Measurements from ENCODE around the gene TXLNB. TPM values are rescaled to one million over a fixed set of nuclear protein-coding genes. Genes with fewer than 3 reads are reported as not detected.

Gene TXLNB
- total RNA-seq, 1 experiment from 2014 or later = not detected

GRCh38 chr6:139335447-139336210, 43.8 kb upstream of the TXLNB start:
- DNase-seq (ENCODE audit: low spot score) = no peak
- POLR2A ChIA-PET (ENCODE audit: low non-redundant PET) = interaction anchor here (0.5 to 0.7 kb wide), 2 partner anchors 9 to 14 kb away, joined by 3 to 4 read pairs; no protein-coding TSS in a partner anchor
- CTCF ChIA-PET = interaction anchor here (0.7 kb wide), 1 partner anchor 547 kb away, joined by 5 read pairs; no protein-coding TSS in a partner anchor
- intact Hi-C loops (cut with micrococcal nuclease; ENCODE audit: unreplicated experiment) = no loop called here
- H3K4me3 ChIP-seq (ENCODE audit: low read depth, low read length, poor library complexity, severe bottlenecking) = no peak overlapping the region
- no peaks in the 10 kb centered on the region for H3K9me3 ChIP-seq (ENCODE audit: low read depth, low read length, poor library complexity, severe bottlenecking)
- no TSS peak for BruUV-seq (replicated peaks)
- H3K36me3 ChIP-seq (ENCODE audit: insufficient read depth, low read length, poor library complexity, severe bottlenecking) = no peaks in the 10 kb centered on the region
- H3K4me1 ChIP-seq (ENCODE audit: insufficient read depth, low read length, poor library complexity, severe bottlenecking) = no peaks in the 10 kb centered on the region
- H3K27me3 ChIP-seq (replicated peaks; ENCODE audit: insufficient read depth, low read depth, low read length, poor library complexity) = no peaks in the 10 kb centered on the region
- no peak for TF ChIP-seq EZH2 (IDR thresholded peaks at IDR 0.05; ENCODE audit: borderline replicate concordance, low read depth, low read length, poor library complexity, severe bottlenecking)
- no peak for TF ChIP-seq CTCF (conservative IDR thresholded peaks at IDR 0.05; ENCODE audit: low read depth, low read length)
- H3K27ac ChIP-seq (ENCODE audit: low read depth, low read length, poor library complexity, severe bottlenecking) = no peak overlapping the region

DNA sequence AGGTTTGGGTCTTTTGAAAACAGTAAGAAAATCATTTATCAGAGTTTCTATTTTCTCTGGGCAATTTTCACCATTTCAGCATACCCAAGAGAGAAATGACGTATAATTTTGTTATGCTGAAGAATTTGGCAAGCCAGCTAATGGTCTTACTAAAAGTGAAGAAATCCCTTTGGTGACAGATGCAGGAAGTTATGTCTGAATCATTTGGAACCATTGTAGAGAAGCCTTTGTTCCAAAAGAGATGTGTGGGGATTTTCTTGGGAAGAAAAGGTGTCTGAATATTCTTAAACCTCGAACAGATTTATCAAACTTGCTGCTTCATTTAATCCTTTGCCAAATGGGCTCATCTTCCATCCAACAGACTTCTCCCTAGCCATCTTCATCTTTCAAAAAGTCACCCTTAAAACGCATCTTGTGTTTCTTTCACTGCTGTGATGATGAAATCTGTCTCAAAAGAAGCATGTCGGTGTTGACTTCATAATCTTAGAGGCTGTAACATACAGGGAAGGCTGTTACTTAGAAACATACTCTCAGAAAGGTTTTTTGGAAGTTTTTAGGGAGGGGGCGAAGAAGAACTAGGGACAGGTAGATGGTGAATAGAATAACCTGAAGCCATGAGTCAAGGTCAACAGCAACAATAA, 43.1 kb upstream of the TXLNB start:
- no peaks in the 10 kb centered on the region for H3K27me3 ChIP-seq (replicated peaks; ENCODE audit: insufficient read depth, low read depth, low read length, poor library complexity)
- no peaks in the 10 kb centered on the region for H3K4me1 ChIP-seq (ENCODE audit: insufficient read depth, low read length, poor library complexity, severe bottlenecking)
- no peak overlapping the region for H3K27ac ChIP-seq (ENCODE audit: low read depth, low read length, poor library complexity, severe bottlenecking)
- intact Hi-C loops (cut with micrococcal nuclease; ENCODE audit: unreplicated experiment) = no loop called here
- BruUV-seq (replicated peaks) = no TSS peak
- H3K4me3 ChIP-seq (ENCODE audit: low read depth, low read length, poor library complexity, severe bottlenecking) = no peak overlapping the region
- no peak for TF ChIP-seq EZH2 (IDR thresholded peaks at IDR 0.05; ENCODE audit: borderline replicate concordance, low read depth, low read length, poor library complexity, severe bottlenecking)
- no peak for TF ChIP-seq CTCF (conservative IDR thresholded peaks at IDR 0.05; ENCODE audit: low read depth, low read length)
- DNase-seq (ENCODE audit: low spot score) = peak; percentile 22
- no peaks in the 10 kb centered on the region for H3K36me3 ChIP-seq (ENCODE audit: insufficient read depth, low read length, poor library complexity, severe bottlenecking)
- H3K9me3 ChIP-seq (ENCODE audit: low read depth, low read length, poor library complexity, severe bottlenecking) = no peaks in the 10 kb centered on the region
- CTCF ChIA-PET = no interaction called here
- POLR2A ChIA-PET (ENCODE audit: low non-redundant PET) = no interaction called here

DNA sequence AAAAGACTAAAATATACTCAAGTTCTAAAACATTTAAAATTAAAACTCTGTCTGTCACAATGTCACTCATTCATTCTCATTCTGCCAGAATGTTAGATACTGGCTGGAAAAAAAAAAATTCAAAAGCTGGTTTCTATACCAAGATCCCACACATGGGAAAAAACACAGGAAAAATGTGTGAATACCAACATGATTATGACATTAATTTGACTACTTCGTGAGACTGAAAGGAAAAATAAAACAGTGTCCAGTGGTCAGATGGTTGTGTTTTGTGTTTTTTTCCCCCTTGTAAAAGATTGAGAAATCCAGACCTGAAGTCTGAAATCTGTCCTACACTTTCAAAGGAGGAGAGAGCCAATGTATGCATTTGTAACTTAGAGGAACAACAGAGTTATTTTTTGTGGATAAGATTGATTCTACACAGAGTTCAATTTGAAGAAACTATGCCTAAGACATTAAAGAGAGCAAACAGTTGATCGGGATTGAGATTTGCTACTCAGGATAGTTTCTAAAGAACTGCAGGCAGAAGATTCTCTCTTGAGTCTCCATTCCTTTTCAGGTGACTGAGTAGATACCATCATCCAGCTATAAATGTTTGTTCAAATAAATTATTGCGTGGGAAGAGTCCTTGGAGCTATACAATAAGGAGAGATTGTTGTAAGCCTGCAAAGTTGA, 39.2 kb upstream of the TXLNB start:
- CTCF ChIA-PET = no interaction called here
- intact Hi-C loops (cut with micrococcal nuclease; ENCODE audit: unreplicated experiment) = no loop called here

More for the DNA sequence above, 39.2 kb upstream of the TXLNB start:
- TF ChIP-seq CTCF (conservative IDR thresholded peaks at IDR 0.05; ENCODE audit: low read depth, low read length) (no peak), EZH2 (IDR thresholded peaks at IDR 0.05; ENCODE audit: borderline replicate concordance, low read depth, low read length, poor library complexity, severe bottlenecking) (no peak)
- no peak for DNase-seq (ENCODE audit: low spot score)
- H3K27me3 ChIP-seq (replicated peaks; ENCODE audit: insufficient read depth, low read depth, low read length, poor library complexity) = no peaks in the 10 kb centered on the region
- POLR2A ChIA-PET (ENCODE audit: low non-redundant PET) = no interaction called here
- no peak overlapping the region for H3K4me3 ChIP-seq (ENCODE audit: low read depth, low read length, poor library complexity, severe bottlenecking)
- H3K27ac ChIP-seq (ENCODE audit: low read depth, low read length, poor library complexity, severe bottlenecking) = no peak overlapping the region
- H3K4me1 ChIP-seq (ENCODE audit: insufficient read depth, low read length, poor library complexity, severe bottlenecking) = no peaks in the 10 kb centered on the region
- H3K36me3 ChIP-seq (ENCODE audit: insufficient read depth, low read length, poor library complexity, severe bottlenecking) = no peaks in the 10 kb centered on the region
- no peaks in the 10 kb centered on the region for H3K9me3 ChIP-seq (ENCODE audit: low read depth, low read length, poor library complexity, severe bottlenecking)
- BruUV-seq (replicated peaks) = no TSS peak

Measured in A673 (cell line).